Heart left ventricle (tissue), 16 donors: Measurements from ENCODE around the gene SERPINA12. TPM values are rescaled to one million over a fixed set of nuclear protein-coding genes. Genes with fewer than 3 reads are reported as not detected.

Experiments used
- ATAC-seq, 4 donors: fragments of 200-7000 bp; cut with Tn5 transposase; one replicate each; pipeline ENCODE4 v1.9.1; 2020 to 2022; ENCODE audit warnings: moderate library complexity in 4 of 4, mild to moderate bottlenecking in 3 of 4, moderate number of reproducible peaks in 1 of 4
- DNase-seq, 5 donors: peaks; one replicate each; pipeline ENCODE4 v3.0.0-alpha.2; 2020
- H3K27ac ChIP-seq, 12 donors: fragments of 200-600 bp; sonication (generic) in 4 of 12; one replicate each; pipeline versions ENCODE4 v1.5.0 to v1.8.0; 2016 to 2022; ENCODE audit warnings: mild to moderate bottlenecking in 2 of 12
- H3K27me3 ChIP-seq, 9 donors: fragments of 200-600 bp; sonication (generic) in 2 of 9; one replicate each; pipeline versions ENCODE4 v1.5.1 to v1.8.0; 2016 to 2022; ENCODE audit warnings: mild to moderate bottlenecking in 3 of 9
- H3K36me3 ChIP-seq, 9 donors: fragments of 200-600 bp; sonication (generic) in 2 of 9; one replicate each; pipeline versions ENCODE4 v1.5.0 to v1.8.0; 2018 to 2022; ENCODE audit warnings: mild to moderate bottlenecking in 2 of 9
- H3K4me1 ChIP-seq, 12 donors: fragments of 200-600 bp; sonication (generic) in 4 of 12; one replicate each; pipeline versions ENCODE4 v1.5.0 to v1.8.0; 2016 to 2022; ENCODE audit warnings: mild to moderate bottlenecking in 3 of 12
- H3K4me3 ChIP-seq, 12 donors: fragments of 200-600 bp; sonication (generic) in 4 of 12; one replicate each; pipeline versions ENCODE4 v1.5.0 to v1.8.0; 2017 to 2022; ENCODE audit warnings: mild to moderate bottlenecking in 9 of 12, moderate library complexity in 4 of 12
- H3K9me3 ChIP-seq, 12 donors: fragments of 200-600 bp; sonication (generic) in 4 of 12; one replicate each; pipeline versions ENCODE4 v1.5.0 to v1.8.0; 2016 to 2022; ENCODE audit warnings: mild to moderate bottlenecking in 1 of 12
- POLR2A ChIP-seq, 2 donors: fragments of 450-650 bp; IDR thresholded peaks; one replicate each; pipeline ENCODE4 v1.6.1; 2017; ENCODE audit warnings: antibody characterized with exemption in 2 of 2, mild to moderate bottlenecking in 2 of 2, moderate library complexity in 2 of 2
- WGBS, 4 donors: extraction: QIAGEN DNeasy Blood & Tissue Kit in 2 of 4; methylation state at CpG; one replicate each; pipeline versions ENCODE4 v1.1.5 to v1.1.7; 2013 to 2018; 5-methylcytosine and 5-hydroxymethylcytosine counted together
- intact Hi-C, 10 donors: fragments of 100-400 bp; cut with DNase I; formaldehyde crosslinking; loops; one replicate each; pipeline versions ENCODE4 v1.11.1 to v1.14.2; 2022
- polyA plus RNA-seq, 2 donors: library from polyadenylated mRNA; stranded (reverse); fragments of 200-250 nt; gene quantifications; one replicate each; pipeline ENCODE4 v1.2.3, GENCODE V29; 2013
- total RNA-seq, 9 donors: library from RNA; depleted of rRNA in 2 of 9; stranded (reverse); fragments of >200 nt in 2 of 9; fragmentation: NEBNext Ultra II Directional in 3 of 9; extraction: Animal tissue kit (Norgen Biotek cat#: 25700) in 3 of 9; gene quantifications; one replicate each; pipeline versions ENCODE4 v1.1.0 to v1.2.4, GENCODE V29; 2016 to 2023
- TF ChIP-seq, protein P1 (sequence below), 12 donors: fragments of 200-600 bp; sonication (generic) in 4 of 12; IDR thresholded peaks; one replicate each; pipeline versions ENCODE4 v1.5.0 to v1.8.0; 2018 to 2022; ENCODE audit warnings: antibody characterized with exemption in 12 of 12, mild to moderate bottlenecking in 5 of 12
- donor health status: ischemic (EF 13 %, LVEDD 7.1; RV severe dilation, severe dysfunction).
- donor health status: healthy with polysubstance abuse.
- donor health status: DM: no; HTN: yes; CAD: no.
- donor health status: DM: no; HTN: no; CAD: no.
- donor health status: ischemic (EF 25% LVEDD 6.9; RV normal size, moderate dysfunction).
- donor health status: ischemic (EF 25% LVEDD 5.7; RV mildly dilated, moderate dysfunction).
- donor health status: healthy.
- donor health status: DM: yes; HTN: yes; CAD: no.
- donor health status: ischemic (EF 35%, LVEDD 5.7; RV mildly dilated, moderate dysfunction).
- donor health status: nonischemic (EF 11% LVEDD 7.7; RV severe dilation, severe dysfunction).
- donor health status: DM: yes; HTN: yes; CAD: no.
- donor health status: PGD.
- donor health status: ischemic (EF 29% LVEDD 5.4; RV normal size, mild dysfunction).
- donor health status: nonischemic (EF 23%, LVEDD 6.1; RV moderate dilation, normal function).

The SERPINA12 gene
- total and polyA plus RNA-seq, 11 donors, result not detected

- no peaks in the 10 kb centered on the region for H3K4me1 ChIP-seq
- TF ChIP-seq, protein P1, sequence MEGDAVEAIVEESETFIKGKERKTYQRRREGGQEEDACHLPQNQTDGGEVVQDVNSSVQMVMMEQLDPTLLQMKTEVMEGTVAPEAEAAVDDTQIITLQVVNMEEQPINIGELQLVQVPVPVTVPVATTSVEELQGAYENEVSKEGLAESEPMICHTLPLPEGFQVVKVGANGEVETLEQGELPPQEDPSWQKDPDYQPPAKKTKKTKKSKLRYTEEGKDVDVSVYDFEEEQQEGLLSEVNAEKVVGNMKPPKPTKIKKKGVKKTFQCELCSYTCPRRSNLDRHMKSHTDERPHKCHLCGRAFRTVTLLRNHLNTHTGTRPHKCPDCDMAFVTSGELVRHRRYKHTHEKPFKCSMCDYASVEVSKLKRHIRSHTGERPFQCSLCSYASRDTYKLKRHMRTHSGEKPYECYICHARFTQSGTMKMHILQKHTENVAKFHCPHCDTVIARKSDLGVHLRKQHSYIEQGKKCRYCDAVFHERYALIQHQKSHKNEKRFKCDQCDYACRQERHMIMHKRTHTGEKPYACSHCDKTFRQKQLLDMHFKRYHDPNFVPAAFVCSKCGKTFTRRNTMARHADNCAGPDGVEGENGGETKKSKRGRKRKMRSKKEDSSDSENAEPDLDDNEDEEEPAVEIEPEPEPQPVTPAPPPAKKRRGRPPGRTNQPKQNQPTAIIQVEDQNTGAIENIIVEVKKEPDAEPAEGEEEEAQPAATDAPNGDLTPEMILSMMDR (IDR thresholded peaks at IDR 0.05), result no peak
- no peak for TF ChIP-seq POLR2A (IDR thresholded peaks at IDR 0.05)
- DNase-seq (no peak), ATAC-seq (no peak)
- no peak overlapping the region for H3K27ac ChIP-seq
- H3K9me3 ChIP-seq, result peaks cover 0 to 19% (median 11%) of the 10 kb centered on the region in 12 donors
- WGBS, 4 donors, result 79 to 87% (median 82%) methylated on average over 7 of the region's 7 CpGs
- H3K4me3 ChIP-seq, result no peak overlapping the region
- intact Hi-C loops, result no loop called here
- peaks cover 0 to 17% (median 0%) of the 10 kb centered on the region in 9 donors for H3K27me3 ChIP-seq
- H3K36me3 ChIP-seq, result no peaks in the 10 kb centered on the region
Measured at GRCh38 chr14:94474581-94475031, 34.7 kb downstream of the SERPINA12 start.

DNA sequence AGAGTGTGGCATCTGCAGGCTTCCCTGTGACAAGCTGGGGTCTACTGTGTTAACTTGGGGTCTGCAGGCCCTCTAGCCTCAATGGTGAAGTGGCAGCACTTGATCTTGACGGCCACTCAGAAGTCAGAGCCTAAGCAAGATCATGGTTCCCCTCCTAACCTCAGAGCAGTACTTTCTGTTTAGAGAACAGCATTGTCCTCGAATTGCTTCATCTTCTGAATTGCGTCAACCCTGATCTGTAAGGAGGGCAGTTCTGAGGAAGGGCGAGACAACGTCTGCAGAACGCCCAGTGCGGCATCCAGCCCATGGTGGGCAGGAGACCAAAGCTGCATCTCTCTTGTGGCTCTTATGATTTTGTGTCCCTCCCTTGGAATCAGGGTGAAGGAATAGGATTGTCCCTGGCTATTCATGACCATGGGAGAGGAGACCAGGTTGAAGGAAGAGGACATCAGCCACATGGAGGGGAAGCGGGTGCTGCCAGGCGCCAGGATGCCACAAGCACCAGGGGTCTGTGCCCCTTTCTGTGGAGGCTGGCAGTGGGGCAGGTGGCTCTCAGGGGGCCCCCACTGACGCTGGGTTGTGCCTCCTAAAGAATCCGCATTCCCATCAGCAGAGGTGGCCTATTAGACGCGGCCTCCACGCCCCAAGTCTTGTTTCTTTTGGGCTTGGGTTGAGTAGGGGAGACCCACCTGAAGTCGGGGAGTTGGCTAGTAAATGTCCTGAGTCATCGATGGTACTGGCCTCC, 35.4 kb downstream of the SERPINA12 start:
- intact Hi-C loops, result no loop called here
- H3K36me3 ChIP-seq, result no peaks in the 10 kb centered on the region
- WGBS, 4 donors, result 81 to 88% (median 83%) methylated on average over 14 to 16 of the region's 16 CpGs
- no peaks in the 10 kb centered on the region for H3K4me1 ChIP-seq
- H3K9me3 ChIP-seq, result peaks cover 0 to 11% (median 9%) of the 10 kb centered on the region in 12 donors
- no peak overlapping the region for H3K4me3 ChIP-seq
- DNase-seq, result no peak
- TF ChIP-seq POLR2A (IDR thresholded peaks at IDR 0.05), result no peak
- TF ChIP-seq, protein P1 (IDR thresholded peaks at IDR 0.05), result no peak
- peaks cover 0 to 11% (median 0%) of the 10 kb centered on the region in 9 donors for H3K27me3 ChIP-seq
- no peak for ATAC-seq
- H3K27ac ChIP-seq, result no peak overlapping the region

- no peak overlapping the region for H3K4me3 ChIP-seq
- H3K9me3 ChIP-seq, result peaks cover 0 to under 1% (median 0%) of the 10 kb centered on the region in 12 donors
- H3K27ac ChIP-seq, result no peak overlapping the region
- no peaks in the 10 kb centered on the region for H3K36me3 ChIP-seq
- H3K27me3 ChIP-seq, result peaks cover 0 to 11% (median 0%) of the 10 kb centered on the region in 9 donors
- no peak for ATAC-seq
- no peak for DNase-seq
- H3K4me1 ChIP-seq, result no peaks in the 10 kb centered on the region
- intact Hi-C loops, result no loop called here
- TF ChIP-seq, protein P1 (IDR thresholded peaks at IDR 0.05), result no peak
- no peak for TF ChIP-seq POLR2A (IDR thresholded peaks at IDR 0.05)
- 56 to 65% (median 64%) methylated on average over 4 of the region's 4 CpGs for WGBS, 4 donors
Measured at GRCh38 chr14:94472842-94473241, 36.4 kb downstream of the SERPINA12 start.

DNA sequence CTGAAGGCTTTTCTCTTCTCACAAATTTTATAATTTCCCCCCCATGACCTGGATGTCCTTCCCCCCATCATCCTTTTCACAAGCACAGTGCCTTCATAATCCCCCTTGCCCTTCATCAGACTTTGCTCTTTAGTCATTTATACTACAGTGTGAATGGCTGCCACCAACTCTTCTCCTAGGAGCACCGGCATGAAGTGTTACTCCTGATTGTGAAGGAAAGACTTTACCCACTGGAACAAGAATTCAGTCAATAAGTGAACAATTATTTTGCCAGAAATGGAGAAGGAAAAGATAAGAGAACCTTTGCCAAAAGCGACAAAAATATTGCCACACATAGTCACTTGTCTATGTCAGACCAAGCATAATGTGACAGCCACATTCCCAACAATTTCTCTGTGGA, 38.2 kb downstream of the SERPINA12 start:
- DNase-seq (no peak), ATAC-seq (no peak)
- TF ChIP-seq POLR2A (IDR thresholded peaks at IDR 0.05), result no peak
- TF ChIP-seq, protein P1 (IDR thresholded peaks at IDR 0.05), result no peak
- Histone ChIP-seq H3K27ac (no peak overlapping the region), H3K4me1 (no peaks in the 10 kb centered on the region), H3K9me3 (no peaks in the 10 kb centered on the region), H3K27me3 (peaks cover 0 to 18% (median 0%) of the 10 kb centered on the region in 9 donors), H3K36me3 (no peaks in the 10 kb centered on the region), H3K4me3 (no peak overlapping the region)
- intact Hi-C loops, result no loop called here
- WGBS, 4 donors, result 94 to 97% (median 95%) methylated on average over 2 of the region's 2 CpGs
